Stimulated activated CD4-positive, alpha-beta T cell treated with anti-CD3 and anti-CD28 coated beads, Interleukin-12 subunit alpha, Interleukin-12 subunit beta, amount 100 ng/mL, for 48 hours (primary cell): ENCODE data around the gene GSTO2.

Experiments
- DNase-seq, 3 donors: peaks; one replicate each; pipeline ENCODE4 v3.0.0-alpha.2; 2020; ENCODE audit warnings: low read depth in 2 of 3, low spot score in 1 of 3

GSTO2 gene

DNA sequence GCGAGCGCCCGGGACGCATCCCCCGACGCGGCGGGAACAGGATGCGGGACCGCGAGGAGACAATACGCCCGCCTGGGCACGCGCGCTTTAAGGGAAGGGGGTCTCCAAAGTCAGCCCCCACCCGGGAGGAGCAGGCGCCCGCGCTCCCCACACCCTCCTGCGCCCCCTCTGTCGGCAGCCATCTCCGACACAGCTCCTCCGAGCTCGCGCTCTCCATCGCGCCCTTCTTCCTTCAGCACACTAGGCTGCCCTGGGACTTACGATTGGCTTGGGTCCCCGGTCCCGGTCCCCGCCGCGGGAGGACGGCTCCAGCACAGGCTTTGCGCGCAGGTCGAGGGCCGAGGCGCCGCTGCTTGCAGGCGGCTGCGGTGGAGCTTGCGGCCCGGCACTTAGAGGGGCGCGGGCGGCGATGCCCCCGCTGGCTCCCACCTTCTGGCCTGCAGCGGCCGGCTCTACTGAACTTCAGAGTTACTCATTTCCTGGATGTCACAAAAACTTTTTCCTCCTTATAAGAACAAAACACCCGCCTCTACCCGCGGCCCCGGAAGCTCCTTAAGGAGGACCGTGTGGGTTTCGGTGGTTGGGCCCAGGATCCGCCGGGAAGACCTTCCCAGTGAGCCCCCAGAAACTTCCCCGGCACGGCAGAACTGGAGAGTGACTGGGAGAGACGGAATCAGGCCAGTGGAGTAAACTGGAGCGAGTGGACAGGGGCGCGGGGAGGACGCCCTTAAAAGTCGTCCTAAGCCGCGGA, 69.2 kb downstream of the GSTO2 start, which contains the start of gene ITPRIP:
Gene ITPRIP, minus strand, starts transcription at position 481 of the 751 bp plus-strand sequence. CDS start 22,414 bp downstream, outside the sequence.
- DNase-seq = peak; percentile 48 to 62 (median 61)

- DNase-seq = no peak
These were observed 70.6 kb downstream of the GSTO2 start for GRCh38 chr10:104339469-104340110.

GRCh38 chr10:104340111-104340526, 71.1 kb downstream of the GSTO2 start:
- DNase-seq = no peak

GRCh38 chr10:104340641-104341040, 71.7 kb downstream of the GSTO2 start:
- no peak for DNase-seq

DNA sequence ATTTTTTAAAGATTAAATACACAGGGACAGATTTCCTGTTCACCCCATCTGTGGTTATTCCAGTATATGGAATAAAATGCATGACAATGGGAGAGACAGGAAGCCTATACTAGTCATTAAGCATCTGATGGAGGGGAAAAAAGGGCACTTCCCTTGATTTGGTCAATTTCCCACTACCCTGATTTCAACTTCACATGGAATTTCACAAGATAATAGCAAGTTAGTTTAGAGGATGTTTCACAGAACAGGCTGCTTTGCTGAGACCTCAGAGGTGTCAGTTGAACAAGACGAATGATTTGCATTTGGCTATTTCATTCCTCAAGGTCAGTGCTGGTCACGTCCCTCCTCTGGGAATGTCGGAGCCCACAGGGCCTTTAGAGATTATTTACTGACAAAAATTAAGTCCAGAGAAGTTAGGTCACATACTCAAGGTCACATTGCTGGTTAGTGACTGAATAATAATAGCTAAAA, 74.0 kb downstream of the GSTO2 start:
- no peak for DNase-seq

- no peak for DNase-seq
These were observed 75.2 kb downstream of the GSTO2 start for GRCh38 chr10:104344219-104344618.

GRCh38 chr10:104345515-104345914, 76.5 kb downstream of the GSTO2 start:
- no peak for DNase-seq

GRCh38 chr10:104345941-104346340, 77.0 kb downstream of the GSTO2 start:
- no peak for DNase-seq

- DNase-seq = no peak
These were observed 78.5 kb downstream of the GSTO2 start for GRCh38 chr10:104347295-104348045.

GRCh38 chr10:104348601-104349000, 79.6 kb downstream of the GSTO2 start:
- DNase-seq = no peak

DNA sequence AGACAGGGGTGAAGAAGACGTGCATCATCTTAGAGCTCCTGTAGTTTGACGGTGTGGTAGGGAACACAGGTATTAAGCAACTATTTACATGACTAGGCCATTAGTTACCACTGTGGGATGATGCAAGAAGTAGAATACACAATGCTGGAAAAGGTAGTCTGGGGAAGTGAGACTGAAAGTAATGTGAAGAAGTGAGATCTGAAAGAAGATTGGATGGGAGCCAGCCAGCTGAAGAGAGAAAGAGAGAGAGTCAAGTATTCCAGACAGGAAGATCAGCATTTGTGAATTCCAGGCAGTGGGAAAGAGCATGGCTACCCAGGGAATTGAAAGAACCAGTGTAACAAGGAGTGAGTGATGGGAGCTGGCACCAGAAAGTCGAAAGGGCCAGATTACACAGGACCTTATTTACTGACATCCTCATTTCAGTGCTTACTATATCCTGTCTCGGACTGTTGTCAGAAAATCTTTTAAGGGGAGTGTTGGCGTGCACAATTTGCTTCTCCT, 80.7 kb downstream of the GSTO2 start:
- DNase-seq = no peak

GRCh38 chr10:104350127-104350635, 81.2 kb downstream of the GSTO2 start:
- no peak for DNase-seq

GRCh38 chr10:104351061-104351702, 82.2 kb downstream of the GSTO2 start:
- no peak for DNase-seq

DNA sequence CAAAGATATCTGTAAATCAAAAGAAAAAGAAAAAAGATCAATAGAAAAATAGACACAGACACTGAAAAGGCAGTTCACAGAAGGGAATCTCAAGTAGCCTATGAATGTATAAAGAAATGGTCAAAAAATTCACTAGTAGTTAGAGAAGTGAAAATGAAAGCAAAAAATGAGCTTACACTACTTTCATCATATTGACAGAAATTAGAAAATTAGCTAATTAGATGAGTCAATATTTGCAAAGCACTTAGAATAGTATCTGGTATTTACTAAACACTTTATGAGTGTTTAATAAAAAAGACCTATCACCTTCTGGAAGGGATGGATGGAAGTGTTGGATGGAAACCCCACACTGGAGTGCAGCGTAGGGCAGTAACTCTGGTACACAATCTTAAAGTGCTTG, 82.9 kb downstream of the GSTO2 start:
- no peak for DNase-seq

DNA sequence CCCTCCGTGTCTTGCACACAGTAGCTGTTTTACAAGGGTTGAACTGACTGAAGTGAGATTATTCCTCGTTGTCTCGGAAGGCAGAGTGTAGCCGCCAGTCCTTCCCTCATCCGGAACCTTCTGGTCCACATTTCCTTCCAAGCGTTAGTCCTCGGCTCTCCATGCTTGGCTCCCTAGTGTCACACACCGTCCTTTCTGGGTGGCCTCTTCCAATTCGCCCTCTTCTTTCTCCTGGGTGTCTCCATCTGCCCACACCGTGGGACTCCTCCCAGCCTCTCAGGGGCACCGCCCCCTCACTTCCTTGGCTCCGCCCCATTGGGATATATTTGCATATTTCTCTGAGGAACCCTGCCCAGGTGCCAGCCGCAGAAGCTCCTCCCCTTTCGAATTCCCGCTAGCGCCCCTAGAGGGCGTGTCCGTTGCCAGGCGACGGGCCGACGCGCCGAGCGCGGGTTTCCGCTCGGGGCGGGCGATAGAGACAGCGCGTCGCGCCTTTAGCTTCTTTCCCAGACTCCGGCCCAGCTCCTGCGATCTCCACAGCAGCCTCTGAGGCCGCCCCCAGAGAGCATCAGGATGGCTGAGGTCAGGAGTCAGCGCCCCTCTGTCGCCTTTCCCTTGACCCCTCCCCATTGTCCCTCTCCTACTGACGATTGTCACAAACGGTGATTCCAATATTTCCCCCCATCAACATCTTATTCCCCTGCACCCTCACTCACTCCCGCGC, 84.5 kb downstream of the GSTO2 start, which contains the start of gene CFAP58:
Gene CFAP58, plus strand, starts transcription at position 509 of the 724 bp plus-strand sequence. Its CDS starts 65 bp downstream, at position 574.
- peak; percentile 83 to 91 (median 84) for DNase-seq
